Right lobe of liver (tissue), 6 donors: ENCODE measurements around the gene ZCCHC7. TPM values are rescaled to one million over a fixed set of nuclear protein-coding genes. Genes with fewer than 3 reads are reported as not detected.

Experiments
- ATAC-seq, 4 donors: fragments of 200-7000 bp; cut with Tn5 transposase; one replicate each; pipeline ENCODE4 v1.9.1; 2020; ENCODE audit warnings: mild to moderate bottlenecking in 4 of 4, moderate library complexity in 4 of 4
- DNase-seq, 3 donors: peaks; one replicate each; pipeline ENCODE4 v3.0.0-alpha.2; 2020
- H3K27ac ChIP-seq, 3 donors: fragments of 200-600 bp; one replicate each; pipeline ENCODE4 v1.8.0; 2022
- H3K27me3 ChIP-seq, 2 donors: fragments of 200-600 bp; one replicate each; pipeline ENCODE4 v1.8.0; 2022
- H3K36me3 ChIP-seq, 4 donors: fragments of 200-600 bp; sonication (generic) in 1 of 4; one replicate each; pipeline versions ENCODE4 v1.5.1 to v1.8.0; 2017 to 2022; ENCODE audit warnings: control low read depth in 1 of 4
- H3K4me1 ChIP-seq, 4 donors: fragments of 200-600 bp; sonication (generic) in 1 of 4; one replicate each; pipeline versions ENCODE4 v1.5.1 to v1.8.0; 2017 to 2022; ENCODE audit warnings: control low read depth in 1 of 4
- H3K4me3 ChIP-seq, 3 donors: fragments of 200-600 bp; one replicate each; pipeline ENCODE4 v1.8.0; 2022
- H3K9me3 ChIP-seq, 4 donors: fragments of 200-600 bp; sonication (generic) in 1 of 4; one replicate each; pipeline versions ENCODE4 v1.5.1 to v1.8.0; 2017 to 2022; ENCODE audit warnings: control low read depth in 1 of 4
- POLR2A ChIP-seq: fragments of 450-650 bp; IDR thresholded peaks from one replicate; pipeline ENCODE4 v1.6.1; 2017; ENCODE audit warnings: antibody characterized with exemption, mild to moderate bottlenecking
- WGBS: methylation state at CpG from one replicate; pipeline ENCODE4 v1.1.6; 2018; ENCODE audit warnings: low coverage, low lambda C conversion rate; ENCODE audit not compliant: insufficient coverage; ENCODE audit errors: missing lambda C conversion rate; 5-methylcytosine and 5-hydroxymethylcytosine counted together
- intact Hi-C, 2 donors: fragments of 100-400 bp; cut with DNase I; formaldehyde crosslinking; loops; one replicate each; pipeline versions ENCODE4 v1.11.2 to v1.14.1; 2022
- total RNA-seq, 6 experiments: library from RNA; depleted of rRNA in 2 of 6; stranded (reverse); fragments of >200 nt in 2 of 6; fragmentation: NEBNext Ultra II Directional in 3 of 6; extraction: Animal tissue kit (Norgen Biotek cat#: 25700) in 3 of 6; gene quantifications; one replicate each; pipeline versions ENCODE4 v1.1.0 to v1.2.4, GENCODE V29; 2016 to 2023
- TF ChIP-seq, protein P1 (sequence below), 4 donors: fragments of 200-600 bp in 3 of 4; fragments of 450-650 bp in 1 of 4; IDR thresholded peaks; one replicate each; pipeline versions ENCODE4 v1.5.1 to v1.8.0; 2016 to 2022; ENCODE audit warnings: antibody characterized with exemption in 4 of 4, mild to moderate bottlenecking in 2 of 4
- donor health status: DM: no; HTN: yes; CAD: no.
- donor health status: DM: no; HTN: no; CAD: no.
- donor health status: DM: no; HTN: no; CAD: no.
- donor health status: DM: no; HTN: yes; CAD: no.
- donor health status: DM: no; HTN: yes; CAD: no.

The ZCCHC7 gene
- total RNA-seq, 6 experiments from 2014 or later, result 5.9 to 10.0 (median 7.2) TPM

- intact Hi-C loops, result no loop called here
- DNase-seq (no peak), ATAC-seq (no peak)
- no peak overlapping the region for H3K4me3 ChIP-seq
- no peak overlapping the region for H3K27ac ChIP-seq
- no peak for TF ChIP-seq POLR2A
- TF ChIP-seq, protein P1, sequence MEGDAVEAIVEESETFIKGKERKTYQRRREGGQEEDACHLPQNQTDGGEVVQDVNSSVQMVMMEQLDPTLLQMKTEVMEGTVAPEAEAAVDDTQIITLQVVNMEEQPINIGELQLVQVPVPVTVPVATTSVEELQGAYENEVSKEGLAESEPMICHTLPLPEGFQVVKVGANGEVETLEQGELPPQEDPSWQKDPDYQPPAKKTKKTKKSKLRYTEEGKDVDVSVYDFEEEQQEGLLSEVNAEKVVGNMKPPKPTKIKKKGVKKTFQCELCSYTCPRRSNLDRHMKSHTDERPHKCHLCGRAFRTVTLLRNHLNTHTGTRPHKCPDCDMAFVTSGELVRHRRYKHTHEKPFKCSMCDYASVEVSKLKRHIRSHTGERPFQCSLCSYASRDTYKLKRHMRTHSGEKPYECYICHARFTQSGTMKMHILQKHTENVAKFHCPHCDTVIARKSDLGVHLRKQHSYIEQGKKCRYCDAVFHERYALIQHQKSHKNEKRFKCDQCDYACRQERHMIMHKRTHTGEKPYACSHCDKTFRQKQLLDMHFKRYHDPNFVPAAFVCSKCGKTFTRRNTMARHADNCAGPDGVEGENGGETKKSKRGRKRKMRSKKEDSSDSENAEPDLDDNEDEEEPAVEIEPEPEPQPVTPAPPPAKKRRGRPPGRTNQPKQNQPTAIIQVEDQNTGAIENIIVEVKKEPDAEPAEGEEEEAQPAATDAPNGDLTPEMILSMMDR (IDR thresholded peaks at IDR 0.05), result no peak
- no peaks in the 10 kb centered on the region for H3K4me1 ChIP-seq
- 70% methylated on average over 2 of the region's 2 CpGs for WGBS
- H3K36me3 ChIP-seq, result peaks cover 0 to 3% (median 0%) of the 10 kb centered on the region in 4 donors
- H3K9me3 ChIP-seq, result no peaks in the 10 kb centered on the region
- H3K27me3 ChIP-seq, result no peaks in the 10 kb centered on the region
Observed at GRCh38 chr9:37148181-37148580, 27.8 kb downstream of the ZCCHC7 start.

- no peaks in the 10 kb centered on the region for H3K27me3 ChIP-seq
- H3K27ac ChIP-seq, result no peak overlapping the region
- H3K36me3 ChIP-seq, result no peaks in the 10 kb centered on the region
- H3K4me3 ChIP-seq, result no peak overlapping the region
- intact Hi-C loops, result no loop called here
- H3K4me1 ChIP-seq, result no peaks in the 10 kb centered on the region
- WGBS, result 77% methylated on average over 4 of the region's 4 CpGs
- ATAC-seq (no peak), DNase-seq (no peak)
- TF ChIP-seq POLR2A, result no peak
- TF ChIP-seq, protein P1 (IDR thresholded peaks at IDR 0.05), result no peak
- H3K9me3 ChIP-seq, result no peaks in the 10 kb centered on the region
Observed at GRCh38 chr9:37149666-37150308, 29.4 kb downstream of the ZCCHC7 start.

DNA sequence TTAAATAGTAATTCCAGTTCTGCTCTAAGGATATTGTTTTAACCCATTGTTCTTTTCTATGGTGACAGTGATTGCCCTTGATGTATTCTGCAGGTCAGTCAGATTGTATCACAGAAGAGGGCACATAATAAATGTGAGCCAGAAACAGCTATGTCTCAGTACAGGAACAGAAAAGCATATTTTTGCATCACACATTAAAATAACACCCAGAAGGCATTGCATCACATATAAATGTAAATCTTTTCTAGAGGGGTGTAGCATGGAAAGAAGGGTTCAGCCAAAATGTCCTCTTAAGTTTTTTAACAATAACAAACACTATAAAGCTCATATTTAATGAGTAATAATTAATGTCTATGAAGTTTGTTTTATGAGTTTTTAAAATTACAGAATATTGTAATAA lies 30.0 kb downstream of the ZCCHC7 start:
- no peak for DNase-seq
- TF ChIP-seq, protein P1 (IDR thresholded peaks at IDR 0.05), result no peak
- TF ChIP-seq POLR2A, result no peak
- Histone ChIP-seq H3K9me3 (no peaks in the 10 kb centered on the region), H3K27me3 (no peaks in the 10 kb centered on the region), H3K4me3 (no peak overlapping the region), H3K36me3 (no peaks in the 10 kb centered on the region), H3K4me1 (no peaks in the 10 kb centered on the region), H3K27ac (no peak overlapping the region)
- ATAC-seq, result no peak
- intact Hi-C loops, result no loop called here

DNA sequence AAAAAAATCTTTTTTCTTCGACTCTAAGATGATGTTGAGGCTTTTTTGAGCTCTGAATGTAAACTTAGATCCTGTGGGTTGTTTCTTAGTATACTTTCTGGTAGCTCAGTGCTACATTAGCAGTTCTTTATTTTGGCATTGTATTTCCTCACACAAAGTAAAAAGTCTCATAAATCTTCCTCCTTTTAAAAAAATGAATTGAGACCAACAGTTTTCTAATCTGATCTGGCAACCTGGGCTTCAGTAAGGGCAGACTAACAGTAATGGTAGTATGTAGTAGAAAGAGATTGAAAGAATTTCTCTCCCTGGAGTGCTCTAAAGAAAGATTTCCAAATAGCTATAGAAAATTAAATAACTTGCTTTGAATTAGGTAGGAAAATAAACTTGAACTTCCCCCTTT lies 31.4 kb downstream of the ZCCHC7 start:
- 55% methylated on average over 1 of the region's 1 CpG for WGBS
- DNase-seq (no peak), ATAC-seq (no peak)
- Histone ChIP-seq H3K4me1 (no peaks in the 10 kb centered on the region), H3K27ac (no peak overlapping the region), H3K4me3 (no peak overlapping the region), H3K9me3 (no peaks in the 10 kb centered on the region), H3K36me3 (no peaks in the 10 kb centered on the region), H3K27me3 (no peaks in the 10 kb centered on the region)
- no peak for TF ChIP-seq POLR2A
- TF ChIP-seq, protein P1 (IDR thresholded peaks at IDR 0.05), result no peak
- intact Hi-C loops, result no loop called here

DNA sequence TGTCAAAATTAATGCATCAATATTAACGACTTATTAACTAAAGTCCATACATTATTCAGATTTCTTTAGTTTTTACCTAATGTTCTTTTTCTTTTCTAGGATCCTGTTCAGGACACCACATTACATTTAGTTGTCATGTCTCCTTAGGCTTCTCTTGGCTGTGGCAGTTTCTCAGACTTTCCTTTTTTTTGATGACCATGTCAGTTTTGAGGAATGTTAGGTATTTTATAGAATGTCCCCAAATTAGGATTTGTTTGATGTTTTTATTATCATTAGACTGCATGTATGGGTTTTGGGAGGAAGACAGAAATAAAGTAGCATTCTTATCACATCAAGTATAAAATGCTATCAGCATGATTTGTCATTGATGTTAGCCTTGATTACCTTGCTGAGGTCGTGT lies 32.0 kb downstream of the ZCCHC7 start:
- no peak for TF ChIP-seq POLR2A
- TF ChIP-seq, protein P1 (IDR thresholded peaks at IDR 0.05), result no peak
- ATAC-seq, result no peak
- no peak overlapping the region for H3K27ac ChIP-seq
- DNase-seq, result no peak
- no peaks in the 10 kb centered on the region for H3K36me3 ChIP-seq
- WGBS, result 56% methylated on average over 2 of the region's 2 CpGs
- H3K27me3 ChIP-seq, result no peaks in the 10 kb centered on the region
- no peaks in the 10 kb centered on the region for H3K4me1 ChIP-seq
- intact Hi-C loops, result no loop called here
- H3K9me3 ChIP-seq, result no peaks in the 10 kb centered on the region
- no peak overlapping the region for H3K4me3 ChIP-seq
